Measurements from ENCODE around the gene MTHFD1L. TPM values are rescaled to one million over a fixed set of nuclear protein-coding genes. Genes with fewer than 3 reads are reported as not detected.
"Not testable (repeated sequence)": the region's sequence is repeated elsewhere in the genome, so short reads cannot be mapped to it uniquely, and the experiment has no call there.

The MTHFD1L gene
- total and polyA plus RNA-seq, 2 of the 8 experiments (the other 6 are each of a cell fraction or from before 2014, with no cell fraction given), result 29.2 to 105 TPM

DNA sequence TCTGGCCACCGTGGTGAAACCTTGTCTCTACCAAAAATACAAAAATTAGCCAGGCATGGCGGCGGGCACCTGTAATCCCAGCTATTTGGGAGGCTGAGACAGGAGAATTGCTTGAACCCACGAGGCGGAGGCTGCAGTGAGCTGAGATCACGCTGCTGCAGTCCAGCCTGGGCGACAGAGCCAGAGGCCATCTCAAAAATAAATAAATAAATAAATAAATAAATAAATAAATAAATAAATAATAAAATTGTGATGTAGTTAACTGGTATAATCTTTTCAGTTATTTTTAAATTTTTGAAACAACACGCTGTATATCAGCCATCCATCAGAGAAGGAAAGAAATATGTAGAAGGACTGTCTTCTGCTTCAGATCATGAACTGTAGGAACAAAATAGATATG is 221.6 kb downstream of the MTHFD1L start:
- H4K20me1 ChIP-seq (replicated peaks in 1 of 2; ENCODE audit: control insufficient read depth in 1 of 2, insufficient read depth in 2 of 2, low read length in 2 of 2); CTCF ChIA-PET (ENCODE audit: partially characterized antibody); H3K36me3 ChIP-seq (ENCODE audit: control insufficient read depth in 2 of 4, insufficient read depth in 4 of 4, low read length in 3 of 4); H2BK5ac ChIP-seq (ENCODE audit: low read depth, low read length); H2BK20ac ChIP-seq (ENCODE audit: low read length); H3K79me1 ChIP-seq (ENCODE audit: low read depth, low read length); H3K9ac ChIP-seq (replicated peaks in 1 of 4; ENCODE audit: extremely low read depth in 1 of 4, low read depth in 3 of 4, low read length in 3 of 4); H3K14ac ChIP-seq (ENCODE audit: insufficient read length); H2BK15ac ChIP-seq (ENCODE audit: low read length); H3K27me3 ChIP-seq (replicated peaks in 1 of 4; ENCODE audit: control insufficient read depth in 3 of 4, extremely low read depth in 1 of 4, insufficient read depth in 3 of 4, low read length in 3 of 4); H3K4ac ChIP-seq (replicated peaks; ENCODE audit: insufficient read length, low read depth, low read length); H4K5ac ChIP-seq (ENCODE audit: insufficient read length, low read depth, low read length); H4K91ac ChIP-seq (replicated peaks; ENCODE audit: insufficient read length, low read length); H3K79me2 ChIP-seq (ENCODE audit: control insufficient read depth in 1 of 2, insufficient read depth in 2 of 2, low read length in 2 of 2); H3K4me3 ChIP-seq (ENCODE audit: extremely low read depth in 1 of 4, insufficient read depth in 2 of 4, low read depth in 3 of 4, low read length in 4 of 4); H2AFZ ChIP-seq (ENCODE audit: low read length); H2BK12ac ChIP-seq (ENCODE audit: low read depth, low read length); H3K23ac ChIP-seq (ENCODE audit: insufficient read length); H2AK5ac ChIP-seq (ENCODE audit: low read depth, low read length); H3K18ac ChIP-seq (ENCODE audit: extremely low read depth, low read length); H3K56ac ChIP-seq (replicated peaks; ENCODE audit: insufficient read length, low read depth, low read length); H3K27ac ChIP-seq (ENCODE audit: low read depth, low read length); POLR2A ChIA-PET (ENCODE audit: partially characterized antibody); H3K9me3 ChIP-seq (ENCODE audit: insufficient read depth in 2 of 2, low read depth in 1 of 2, low read length in 1 of 2); FAIRE-seq; H3K4me2 ChIP-seq (ENCODE audit: insufficient read depth in 1 of 2, low read depth in 2 of 2, low read length in 2 of 2); DNase-seq (ENCODE audit: low read depth in 1 of 2, low spot score in 2 of 2); H4K8ac ChIP-seq (ENCODE audit: extremely low read depth, insufficient read depth, low read length); H2BK120ac ChIP-seq (replicated peaks; ENCODE audit: low read depth, low read length); H3K23me2 ChIP-seq (ENCODE audit: low read depth, low read length): not testable (repeated sequence)
- H3K4me1 ChIP-seq (replicated peaks in 1 of 4; ENCODE audit: control insufficient read depth in 3 of 4, insufficient read depth in 4 of 4, low read length in 3 of 4), result peaks cover 6 to 13% (median 9%) of the 10 kb centered on the region in 4 experiments
- WGBS, 2 experiments (ENCODE audit: extremely low coverage in 1 of 2, insufficient coverage in 1 of 2, insufficient read length in 1 of 2, insufficient replicate concordance in 2 of 2, low coverage in 1 of 2, low lambda C conversion rate in 2 of 2, missing lambda C conversion rate in 1 of 2), result 95% methylated on average over 8 of the region's 8 CpGs; no CpG with 5 or more reads in 1 of the 2 experiments

All from H1 (cell line).